RPMI7951 (cell line): ENCODE results near the gene OPRL1. TPM values are rescaled to one million over a fixed set of nuclear protein-coding genes. Genes with fewer than 3 reads are reported as not detected.

Experiments used
- DNase-seq: peaks from one replicate; pipeline ENCODE4 v3.0.0-alpha.2; 2012; ENCODE audit warnings: low read depth
- total RNA-seq: library from RNA; depleted of rRNA; stranded (reverse); fragments of >200 nt; shearing (Covaris generic); gene quantifications from 2 replicates; pipeline ENCODE4 v1.2.3, GENCODE V29; 2014

Gene OPRL1
- total RNA-seq, 1 experiment from 2014 or later: 0.84 TPM

DNA sequence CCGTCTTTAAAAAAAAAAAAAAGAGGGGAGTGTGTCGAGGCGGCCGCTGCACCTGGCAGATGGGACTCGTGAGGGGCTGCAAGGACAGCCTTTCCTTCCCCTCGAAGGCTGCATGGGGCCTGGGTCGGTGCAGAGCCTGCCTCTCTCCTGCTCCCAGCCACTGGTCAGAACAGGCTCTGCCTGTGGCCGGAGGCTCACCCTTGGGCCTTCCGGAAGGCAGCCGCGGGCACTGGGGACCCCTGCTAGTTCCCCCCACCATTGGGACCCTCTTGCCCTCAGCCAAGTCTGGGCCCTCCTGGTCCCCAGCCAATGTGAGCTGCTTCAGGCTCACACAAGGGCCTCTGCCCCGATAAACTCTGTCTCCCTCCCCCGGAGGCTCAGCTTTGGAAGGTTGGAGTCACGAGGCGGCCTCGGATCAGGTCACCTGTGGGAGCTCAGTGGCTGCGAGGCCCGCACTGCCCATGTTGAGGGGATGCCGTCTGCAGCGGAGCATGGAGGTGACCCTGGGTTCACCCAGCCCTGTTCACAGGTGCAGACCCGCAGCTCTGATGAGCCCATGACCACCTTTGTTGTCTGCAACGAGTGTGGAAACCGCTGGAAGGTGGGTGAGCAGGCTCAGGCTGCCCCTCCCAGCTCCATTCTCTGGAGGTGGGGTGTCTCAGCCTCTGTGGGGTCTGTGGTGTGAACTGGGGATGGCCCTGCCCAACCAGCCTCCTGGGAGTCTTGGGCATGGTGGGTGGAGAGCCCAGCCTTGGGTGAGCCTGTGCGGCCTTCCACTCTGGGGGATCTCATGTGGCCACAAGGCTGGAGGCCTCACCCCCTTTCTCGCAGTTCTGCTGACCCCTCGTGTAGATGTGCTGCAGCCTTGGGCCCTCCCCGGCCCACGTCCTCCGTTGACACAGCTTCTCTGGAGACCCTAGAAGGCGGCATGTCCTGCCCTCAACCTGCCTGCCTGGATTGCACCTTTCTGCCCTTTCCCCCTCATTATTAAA is 8.2 kb upstream of the OPRL1 start:
- no peak for DNase-seq

DNA sequence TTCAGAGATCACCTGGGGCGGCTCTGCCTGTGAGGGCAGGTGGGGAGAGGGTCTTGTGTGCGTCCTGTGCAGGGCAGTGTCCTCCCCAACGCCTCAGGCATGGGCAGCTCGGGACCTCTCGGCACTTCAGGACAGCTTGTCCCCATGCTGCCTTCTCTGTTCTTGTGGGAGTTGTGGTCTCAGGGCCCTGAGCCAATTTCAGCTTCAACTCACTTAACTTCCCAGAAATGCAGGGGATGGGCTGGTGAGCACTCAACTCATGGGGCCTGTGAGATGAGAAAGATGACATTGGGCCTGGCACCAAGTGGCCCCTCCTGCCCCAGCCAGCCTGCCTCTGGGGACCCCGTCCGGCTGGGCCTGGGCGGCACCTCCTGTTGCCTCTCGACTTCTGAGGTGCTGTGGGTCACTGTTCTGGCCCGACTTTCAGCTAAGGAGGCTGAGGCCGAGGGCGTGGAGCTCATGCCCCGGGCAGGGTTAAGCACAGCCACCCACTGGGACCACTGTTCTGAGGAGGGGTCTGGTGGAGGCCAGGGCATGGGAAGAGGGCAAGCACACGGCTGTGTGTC is 7.3 kb upstream of the OPRL1 start:
- no peak for DNase-seq

DNA sequence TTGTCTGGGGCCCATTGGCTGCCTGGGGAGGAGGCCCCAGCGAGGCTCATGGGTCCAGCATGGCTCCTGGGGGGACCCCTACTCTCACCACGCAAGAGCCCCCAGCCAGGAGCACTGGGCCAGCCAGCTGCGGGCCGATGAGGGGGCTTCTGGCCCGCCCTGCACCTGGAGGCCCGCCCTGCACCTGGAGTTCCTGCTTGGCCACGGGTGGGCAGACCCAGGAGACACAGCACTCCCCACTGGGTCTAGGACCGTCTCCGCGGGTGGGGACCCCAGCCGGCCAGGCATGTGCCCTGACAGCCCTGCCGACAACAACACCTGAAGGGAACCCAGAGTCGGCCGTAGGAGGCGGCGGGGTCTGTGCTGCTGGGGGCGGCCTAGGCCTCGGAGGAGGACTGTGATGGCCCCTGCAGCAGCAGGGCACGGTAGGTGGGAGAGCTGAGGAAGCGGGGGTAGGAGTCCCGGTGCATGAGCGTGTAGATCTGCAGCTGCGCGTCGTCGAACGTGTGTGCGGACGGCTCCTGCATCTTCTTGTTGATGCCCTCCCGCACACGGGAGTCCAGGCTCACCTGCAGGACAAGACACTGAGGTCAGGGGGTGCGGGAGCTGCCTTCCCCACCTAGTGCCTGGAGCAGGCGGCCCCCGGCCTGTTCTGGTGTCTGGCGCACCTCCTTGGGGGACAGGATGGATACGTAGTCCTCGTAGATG is 6.3 kb upstream of the OPRL1 start:
- DNase-seq: no peak

DNA sequence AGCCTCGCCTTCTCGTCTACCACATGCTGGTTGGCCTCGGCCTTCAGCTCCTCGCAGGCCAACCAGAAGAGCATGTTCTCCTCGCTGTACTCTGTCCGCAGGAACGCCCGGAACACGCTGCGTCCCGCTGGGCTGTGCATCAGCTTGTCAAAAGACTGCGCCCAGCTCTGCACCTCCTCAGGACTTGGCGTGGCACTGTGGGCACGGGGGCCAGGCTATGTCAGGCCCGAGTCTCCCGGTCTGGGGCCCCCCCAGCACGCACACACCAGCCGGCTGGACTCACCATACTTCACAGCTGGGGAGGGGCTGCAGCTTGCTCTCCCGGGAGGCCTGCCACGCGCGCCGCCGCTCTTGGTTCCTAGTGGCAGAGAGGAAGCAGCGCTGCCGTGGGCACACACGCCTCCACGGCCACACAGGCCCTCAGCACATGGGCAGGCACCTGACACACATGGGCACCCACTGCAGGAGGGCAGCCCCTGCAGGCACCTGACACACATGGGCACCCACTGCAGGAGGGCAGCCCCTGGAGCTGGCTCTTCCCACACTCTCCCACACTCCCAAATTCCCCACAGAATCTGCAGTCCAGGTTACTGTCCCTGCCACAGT is 5.6 kb upstream of the OPRL1 start:
- no peak for DNase-seq

DNA sequence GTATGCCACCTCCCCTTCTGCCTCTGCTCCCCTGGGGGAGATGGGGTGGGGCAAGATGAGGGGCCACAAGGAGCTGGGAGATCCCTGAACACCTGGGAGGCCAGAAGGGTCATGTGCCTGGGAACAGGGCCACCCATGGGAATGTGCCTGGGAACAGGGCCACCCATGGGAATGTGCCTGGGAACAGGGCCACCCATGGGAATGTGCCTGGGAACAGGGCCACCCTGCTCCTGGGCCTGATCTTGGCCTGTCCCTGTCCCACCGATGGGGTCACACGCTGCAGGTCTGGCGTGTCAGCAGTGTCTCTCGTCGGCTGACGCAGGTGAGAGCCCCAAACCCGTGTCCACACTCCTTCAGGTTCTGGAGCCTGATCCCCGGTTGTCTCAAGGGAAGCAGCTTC is 4.9 kb upstream of the OPRL1 start:
- no peak for DNase-seq

DNA sequence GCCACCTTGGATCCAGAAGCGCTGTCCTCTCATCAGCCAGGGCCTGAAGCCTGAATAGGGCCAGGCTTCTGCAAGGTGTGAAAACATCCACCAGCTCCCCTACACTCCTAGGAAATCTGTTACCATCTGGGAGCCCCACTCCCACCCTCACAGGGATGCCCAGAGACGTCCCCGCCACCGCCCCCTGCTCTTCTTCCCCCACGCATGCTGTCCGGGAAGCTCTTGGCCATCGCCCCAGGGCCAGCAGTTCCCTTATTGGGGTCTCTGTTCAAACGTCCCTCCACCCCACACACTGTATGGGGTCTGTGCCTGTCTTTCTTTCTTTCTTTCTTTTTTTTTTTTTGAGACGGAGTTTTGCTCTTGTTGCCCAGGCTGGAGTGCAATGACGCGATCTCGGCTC is 4.3 kb upstream of the OPRL1 start:
- no peak for DNase-seq

- DNase-seq: no peak
Measured at GRCh38 chr20:64076061-64076997, 3.6 kb upstream of the OPRL1 start.

- DNase-seq: no peak
Measured at GRCh38 chr20:64077094-64077493, 2.8 kb upstream of the OPRL1 start.

- no peak for DNase-seq
Measured at GRCh38 chr20:64077541-64077875, 2.4 kb upstream of the OPRL1 start.

DNA sequence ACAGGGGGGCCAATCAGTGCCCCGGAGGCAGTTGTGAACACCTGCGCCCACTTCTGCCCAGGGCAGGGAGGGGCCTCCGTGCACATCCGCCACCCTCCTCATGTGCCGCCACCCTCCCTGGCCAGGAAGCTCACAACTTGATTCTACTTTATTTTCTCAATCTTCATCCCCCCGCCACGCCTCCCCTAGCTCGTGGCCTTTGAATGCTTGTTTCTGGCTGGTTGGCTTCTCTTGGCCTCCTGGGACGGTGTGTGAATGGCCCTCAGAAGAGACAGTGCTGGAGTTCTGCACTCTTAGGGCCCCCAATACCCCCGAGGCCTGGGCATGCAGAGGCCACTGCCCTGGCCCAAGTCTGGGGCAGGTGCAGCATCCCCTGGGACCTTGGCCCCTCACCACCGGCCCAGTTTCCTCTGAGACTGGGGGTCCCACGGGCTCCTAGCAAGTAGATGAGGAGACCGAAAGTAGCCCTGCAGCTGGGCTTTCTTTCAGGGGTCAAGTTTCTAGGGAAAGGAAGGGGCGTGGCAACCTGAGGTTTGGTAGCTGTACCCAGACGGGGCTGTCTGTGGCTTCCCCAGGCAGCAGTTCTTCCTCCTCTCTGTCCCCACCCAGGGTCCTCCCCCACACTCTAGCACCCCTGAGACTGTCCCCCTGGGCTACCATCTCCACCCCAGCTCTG is 1.9 kb upstream of the OPRL1 start:
- no peak for DNase-seq

GRCh38 chr20:64078934-64079272 is 979 bp upstream of the OPRL1 start:
- no peak for DNase-seq

GRCh38 chr20:64079273-64080012 is 439 bp upstream of the OPRL1 start, which contains the start of gene RGS19:
TSS of gene RGS19 (minus strand) at chr20:64079518. CDS start at chr20:64076886, 2,632 bp downstream.
- DNase-seq: peak; percentile 74

DNA sequence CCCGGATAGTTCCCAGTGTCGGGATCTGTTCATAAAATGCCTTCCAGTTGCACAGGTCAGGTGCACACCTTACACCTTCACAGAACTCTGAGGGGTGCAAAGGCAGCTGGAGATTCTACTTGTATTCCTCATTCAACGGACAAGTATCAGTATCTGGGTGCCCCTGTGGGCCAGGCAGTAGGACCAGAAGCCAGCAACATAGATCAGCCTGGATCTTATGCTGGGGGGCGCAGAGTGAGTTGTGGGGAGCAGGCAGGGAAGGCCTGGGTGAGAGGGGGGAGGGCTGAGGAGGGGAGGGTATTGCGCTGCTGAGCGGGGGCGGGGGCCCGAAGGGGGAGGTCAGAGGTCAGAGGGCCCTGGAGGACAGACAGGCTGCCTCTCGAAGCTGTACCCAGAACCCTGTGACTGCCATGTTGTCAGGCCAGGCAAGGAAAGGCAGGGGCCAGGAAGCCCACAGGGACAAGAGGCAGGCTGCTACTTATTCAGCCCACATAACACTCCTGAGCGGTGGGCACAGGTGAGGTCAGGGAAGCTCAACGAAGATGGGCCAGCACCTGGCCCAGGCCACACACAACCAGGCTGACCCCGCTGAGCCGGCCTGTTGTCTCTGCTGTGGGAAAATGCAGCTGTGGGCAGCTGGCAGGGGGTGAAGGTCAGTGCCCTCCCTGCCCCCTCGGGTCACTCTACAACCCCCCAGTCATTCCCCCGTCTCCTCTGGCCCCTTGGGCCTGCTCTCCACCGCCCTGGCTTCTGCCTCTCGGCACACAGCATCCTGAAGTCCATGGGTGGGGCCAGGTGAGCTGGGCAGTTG is 1.1 kb downstream of the OPRL1 start:
- DNase-seq: no peak

GRCh38 chr20:64081624-64081964 is 1.7 kb downstream of the OPRL1 start:
- no peak for DNase-seq

DNA sequence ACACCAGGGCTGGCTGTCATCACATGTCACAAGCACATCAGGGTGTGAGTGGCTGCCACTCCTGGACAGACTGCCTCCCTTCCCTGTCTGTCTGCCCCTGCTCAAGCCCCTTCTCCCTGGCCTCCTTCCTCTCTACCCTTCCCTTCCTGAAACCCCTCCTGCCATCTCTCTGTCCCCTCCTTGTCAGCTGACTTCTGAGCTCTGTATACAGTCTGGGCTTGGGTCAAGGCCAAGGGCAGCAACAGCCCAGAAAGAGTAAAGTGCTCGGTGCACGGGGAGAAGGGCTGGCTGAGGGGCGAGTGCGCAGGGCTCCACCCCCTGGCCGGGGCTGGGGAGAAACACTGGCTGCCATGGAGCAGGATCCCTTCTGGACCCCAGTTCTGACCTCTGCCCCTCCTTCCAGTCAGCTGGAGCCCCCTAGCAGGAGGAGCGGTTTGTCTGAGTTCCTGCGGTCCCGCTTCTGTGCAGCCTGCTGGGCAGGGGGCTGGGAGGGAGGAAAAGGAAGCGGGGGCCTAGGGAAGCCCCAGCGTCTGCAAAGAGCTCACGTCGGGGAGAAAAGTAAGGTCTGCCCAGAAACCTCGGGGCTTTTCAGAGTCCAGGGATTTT is 2.3 kb downstream of the OPRL1 start:
- no peak for DNase-seq

GRCh38 chr20:64082820-64083377 is 3.0 kb downstream of the OPRL1 start:
- peak; percentile 27 for DNase-seq

- peak; percentile 69 for DNase-seq
Measured at GRCh38 chr20:64083378-64083803, 3.5 kb downstream of the OPRL1 start.
